Measurements from ENCODE around the gene PNPLA7.
"Not testable (repeated sequence)": the region's sequence is repeated elsewhere in the genome, so short reads cannot be mapped to it uniquely, and the experiment has no call there.

PNPLA7 gene

DNA sequence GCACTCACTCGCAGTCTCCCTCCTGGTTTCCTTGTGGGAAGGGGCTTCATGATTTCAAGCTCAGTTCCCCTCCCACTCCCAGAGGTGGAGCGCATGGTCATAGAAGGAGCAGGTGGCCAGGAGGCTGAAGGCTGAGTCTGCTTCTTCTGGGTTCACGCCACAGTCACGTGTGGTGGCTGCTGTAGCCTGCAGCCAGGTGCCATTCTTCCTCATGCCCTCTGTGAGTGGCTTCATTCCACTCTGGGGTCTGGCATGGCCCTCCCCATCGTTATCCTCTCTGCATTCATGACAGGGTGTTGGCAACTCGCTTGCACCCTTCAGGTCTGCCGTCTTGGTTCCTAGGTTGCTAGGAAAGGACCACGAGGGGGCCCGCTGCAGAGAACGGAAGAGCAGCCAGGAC lies 5.0 kb upstream of the PNPLA7 start:
- H3K9me3 ChIP-seq (ENCODE audit: control insufficient read depth, low read length) = no peaks in the 10 kb centered on the region

DNA sequence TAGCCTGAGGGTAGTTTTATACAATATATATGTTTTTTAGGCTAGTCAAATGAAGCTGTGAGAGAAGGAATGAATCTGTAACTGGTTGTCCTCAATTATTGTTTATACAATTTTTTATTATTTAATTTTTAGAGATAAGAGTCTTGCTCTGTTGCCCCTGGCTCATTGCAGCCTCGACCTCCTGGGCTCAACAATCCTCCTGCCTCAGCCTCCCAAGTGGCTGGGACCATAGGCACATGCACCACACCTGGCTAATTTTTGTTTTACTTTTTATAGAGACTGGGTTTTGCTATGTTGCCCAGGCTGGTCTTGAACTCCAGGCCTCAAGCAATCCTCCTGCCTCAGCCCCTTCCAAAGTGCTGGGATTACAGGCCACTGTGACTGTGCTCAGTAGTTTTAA lies 4.1 kb upstream of the PNPLA7 start:
- no peak for DNase-seq
- Histone ChIP-seq H3K27me3 (replicated peaks; ENCODE audit: control insufficient read depth, insufficient read depth, low read length, poor library complexity, severe bottlenecking) (no peaks in the 10 kb centered on the region), H3K4me3 (ENCODE audit: insufficient read depth, low read depth, low read length, poor library complexity, severe bottlenecking) (no peak overlapping the region), H3K9me3 (ENCODE audit: control insufficient read depth, low read length) (no peaks in the 10 kb centered on the region), H3K27ac (ENCODE audit: insufficient read depth, low read length, poor library complexity, severe bottlenecking) (no peak overlapping the region), H3K36me3 (ENCODE audit: control insufficient read depth, insufficient read depth, low read length) (peaks cover 11% of the 10 kb centered on the region), H3K4me1 (ENCODE audit: control insufficient read depth, insufficient read depth, low read length, poor library complexity, severe bottlenecking) (peaks cover 12% of the 10 kb centered on the region)

More for the DNA sequence above, 5.0 kb upstream of the PNPLA7 start:
- DNase-seq = no peak
- H3K4me1 ChIP-seq (ENCODE audit: control insufficient read depth, insufficient read depth, low read length, poor library complexity, severe bottlenecking) = peaks cover 6% of the 10 kb centered on the region
- no peak overlapping the region for H3K27ac ChIP-seq (ENCODE audit: insufficient read depth, low read length, poor library complexity, severe bottlenecking)
- no peaks in the 10 kb centered on the region for H3K27me3 ChIP-seq (replicated peaks; ENCODE audit: control insufficient read depth, insufficient read depth, low read length, poor library complexity, severe bottlenecking)
- H3K36me3 ChIP-seq (ENCODE audit: control insufficient read depth, insufficient read depth, low read length) = peaks cover 16% of the 10 kb centered on the region
- no peak overlapping the region for H3K4me3 ChIP-seq (ENCODE audit: insufficient read depth, low read depth, low read length, poor library complexity, severe bottlenecking)

DNA sequence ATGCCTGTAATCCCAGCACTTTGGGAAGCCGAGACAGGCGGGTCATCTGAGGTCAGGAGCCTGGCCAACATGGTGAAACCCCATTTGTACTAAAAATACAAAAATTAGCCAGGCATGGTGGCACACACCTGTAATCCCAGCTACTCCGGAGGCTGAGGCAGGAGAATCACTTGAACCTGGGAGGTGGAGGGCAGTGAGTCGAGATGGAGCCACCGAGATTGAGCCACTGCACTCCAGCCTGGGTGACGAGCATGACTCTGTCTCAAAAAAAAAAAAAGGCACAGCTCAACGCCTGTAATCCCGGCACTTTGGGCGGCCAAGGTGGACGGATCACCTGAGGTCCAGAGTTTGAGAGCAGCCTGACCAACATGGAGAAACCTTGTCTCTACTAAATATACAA lies 3.5 kb upstream of the PNPLA7 start:
- not testable (repeated sequence) for H3K4me3 ChIP-seq (ENCODE audit: insufficient read depth, low read depth, low read length, poor library complexity, severe bottlenecking); H3K27ac ChIP-seq (ENCODE audit: insufficient read depth, low read length, poor library complexity, severe bottlenecking); DNase-seq; H3K9me3 ChIP-seq (ENCODE audit: control insufficient read depth, low read length); H3K27me3 ChIP-seq (replicated peaks; ENCODE audit: control insufficient read depth, insufficient read depth, low read length, poor library complexity, severe bottlenecking)
- H3K4me1 ChIP-seq (ENCODE audit: control insufficient read depth, insufficient read depth, low read length, poor library complexity, severe bottlenecking) = peaks cover 12% of the 10 kb centered on the region
- H3K36me3 ChIP-seq (ENCODE audit: control insufficient read depth, insufficient read depth, low read length) = peaks cover 11% of the 10 kb centered on the region

DNA sequence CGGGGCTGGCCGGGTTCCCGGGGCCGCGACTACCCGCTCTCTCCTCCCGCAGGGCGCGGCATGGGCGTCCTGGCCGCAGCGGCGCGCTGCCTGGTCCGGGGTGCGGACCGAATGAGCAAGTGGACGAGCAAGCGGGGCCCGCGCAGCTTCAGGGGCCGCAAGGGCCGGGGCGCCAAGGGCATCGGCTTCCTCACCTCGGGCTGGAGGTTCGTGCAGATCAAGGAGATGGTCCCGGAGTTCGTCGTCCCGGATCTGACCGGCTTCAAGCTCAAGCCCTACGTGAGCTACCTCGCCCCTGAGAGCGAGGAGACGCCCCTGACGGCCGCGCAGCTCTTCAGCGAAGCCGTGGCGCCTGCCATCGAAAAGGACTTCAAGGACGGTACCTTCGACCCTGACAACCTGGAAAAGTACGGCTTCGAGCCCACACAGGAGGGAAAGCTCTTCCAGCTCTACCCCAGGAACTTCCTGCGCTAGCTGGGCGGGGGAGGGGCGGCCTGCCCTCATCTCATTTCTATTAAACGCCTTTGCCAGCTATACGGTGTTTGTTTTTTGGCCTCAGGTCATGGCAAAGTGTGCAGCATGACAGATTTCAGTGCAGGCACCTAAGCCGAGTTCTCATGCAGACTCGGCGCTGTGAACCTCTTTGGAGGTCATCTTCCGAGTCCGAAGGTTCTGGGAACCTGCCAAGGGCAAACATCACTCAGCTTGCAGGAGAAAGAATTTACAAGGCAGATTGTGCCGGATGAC lies 2.0 kb upstream of the PNPLA7 start:
- Histone ChIP-seq H3K4me3 (ENCODE audit: insufficient read depth, low read depth, low read length, poor library complexity, severe bottlenecking) (peak overlapping the region; percentile 68), H3K4me1 (ENCODE audit: control insufficient read depth, insufficient read depth, low read length, poor library complexity, severe bottlenecking) (peaks cover 12% of the 10 kb centered on the region), H3K27me3 (replicated peaks; ENCODE audit: control insufficient read depth, insufficient read depth, low read length, poor library complexity, severe bottlenecking) (no peaks in the 10 kb centered on the region), H3K36me3 (ENCODE audit: control insufficient read depth, insufficient read depth, low read length) (peaks cover 4% of the 10 kb centered on the region), H3K27ac (ENCODE audit: insufficient read depth, low read length, poor library complexity, severe bottlenecking) (peak overlapping the region; percentile 70), H3K9me3 (ENCODE audit: control insufficient read depth, low read length) (no peaks in the 10 kb centered on the region)
- peak in 1 of 3 donors; percentile 3 for DNase-seq

DNA sequence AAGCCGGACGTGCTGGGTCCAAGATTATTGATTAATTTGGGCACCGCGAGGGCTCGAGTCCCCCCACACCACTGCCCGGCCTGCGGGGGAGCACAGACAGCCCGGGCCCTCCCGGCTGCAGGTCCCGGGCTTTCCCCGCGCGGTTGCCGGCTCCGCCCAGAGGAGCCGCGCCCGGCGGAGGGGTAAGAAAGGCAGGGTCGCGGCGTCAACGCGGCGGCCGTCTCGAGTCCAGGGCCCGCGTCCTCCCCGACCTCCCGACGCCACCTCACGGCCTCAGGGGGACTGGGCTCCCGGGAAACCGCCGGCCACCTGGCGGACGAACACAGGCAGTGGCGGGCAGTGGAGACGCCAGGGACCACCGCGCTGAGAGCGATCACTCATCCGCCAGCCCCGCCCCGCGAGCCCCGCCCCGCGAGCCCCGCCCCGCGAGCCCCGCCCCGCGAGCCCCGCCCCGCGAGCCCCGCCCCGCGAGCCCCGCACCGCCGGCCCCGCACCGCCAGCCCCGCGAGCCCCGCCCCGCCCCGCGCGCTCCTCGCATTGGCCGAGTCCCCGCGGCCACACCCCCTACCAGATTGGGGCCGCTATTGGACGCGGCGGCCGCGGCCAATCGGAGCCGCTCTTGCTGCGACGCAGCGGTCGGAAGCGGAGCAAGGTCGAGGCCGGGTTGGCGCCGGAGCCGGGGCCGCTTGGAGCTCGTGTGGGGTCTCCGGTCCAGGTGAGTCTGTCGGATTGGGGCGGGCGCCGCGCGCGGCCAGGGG lies 1.2 kb upstream of the PNPLA7 start, which contains the start of gene MRPL41:
Gene MRPL41 (plus strand): TSS at position 616 of the 758 bp plus-strand sequence. CDS start 203 bp downstream, outside the sequence.
- H3K27ac ChIP-seq (ENCODE audit: insufficient read depth, low read length, poor library complexity, severe bottlenecking) = peak within 1 kb of the TSS; percentile 73
- H3K9me3 ChIP-seq (ENCODE audit: control insufficient read depth, low read length) = no peaks in the 10 kb centered on the region
- no peaks in the 10 kb centered on the region for H3K27me3 ChIP-seq (replicated peaks; ENCODE audit: control insufficient read depth, insufficient read depth, low read length, poor library complexity, severe bottlenecking)
- H3K4me3 ChIP-seq (ENCODE audit: insufficient read depth, low read depth, low read length, poor library complexity, severe bottlenecking) = peak within 1 kb of the TSS; percentile 68
- H3K36me3 ChIP-seq (ENCODE audit: control insufficient read depth, insufficient read depth, low read length) = peaks cover 4% of the 10 kb centered on the region
- peaks cover 12% of the 10 kb centered on the region for H3K4me1 ChIP-seq (ENCODE audit: control insufficient read depth, insufficient read depth, low read length, poor library complexity, severe bottlenecking)
- peak; percentile 71 to 91 (median 85) for DNase-seq

DNA sequence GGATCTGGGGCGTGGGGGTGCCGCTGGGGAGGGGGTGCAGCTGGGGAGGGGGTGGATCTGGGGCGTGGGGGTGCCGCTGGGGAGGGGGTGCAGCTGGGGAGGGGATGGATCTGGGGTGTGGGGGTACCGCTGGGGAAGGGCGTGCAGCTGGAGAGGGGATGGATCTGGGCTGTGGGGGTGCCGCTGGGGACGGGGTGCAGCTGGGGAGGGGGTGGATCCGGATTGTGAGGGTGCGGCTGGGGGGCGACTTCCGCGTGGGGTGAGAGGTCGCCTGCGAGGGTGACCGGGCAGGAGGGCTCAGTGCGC lies 709 bp upstream of the PNPLA7 start:
- not testable (repeated sequence) for H3K36me3 ChIP-seq (ENCODE audit: control insufficient read depth, insufficient read depth, low read length); H3K27me3 ChIP-seq (replicated peaks; ENCODE audit: control insufficient read depth, insufficient read depth, low read length, poor library complexity, severe bottlenecking); H3K9me3 ChIP-seq (ENCODE audit: control insufficient read depth, low read length); DNase-seq
- Histone ChIP-seq H3K4me3 (ENCODE audit: insufficient read depth, low read depth, low read length, poor library complexity, severe bottlenecking) (peak overlapping the region; percentile 68), H3K27ac (ENCODE audit: insufficient read depth, low read length, poor library complexity, severe bottlenecking) (peak overlapping the region; percentile 73), H3K4me1 (ENCODE audit: control insufficient read depth, insufficient read depth, low read length, poor library complexity, severe bottlenecking) (peaks cover 12% of the 10 kb centered on the region)

DNA sequence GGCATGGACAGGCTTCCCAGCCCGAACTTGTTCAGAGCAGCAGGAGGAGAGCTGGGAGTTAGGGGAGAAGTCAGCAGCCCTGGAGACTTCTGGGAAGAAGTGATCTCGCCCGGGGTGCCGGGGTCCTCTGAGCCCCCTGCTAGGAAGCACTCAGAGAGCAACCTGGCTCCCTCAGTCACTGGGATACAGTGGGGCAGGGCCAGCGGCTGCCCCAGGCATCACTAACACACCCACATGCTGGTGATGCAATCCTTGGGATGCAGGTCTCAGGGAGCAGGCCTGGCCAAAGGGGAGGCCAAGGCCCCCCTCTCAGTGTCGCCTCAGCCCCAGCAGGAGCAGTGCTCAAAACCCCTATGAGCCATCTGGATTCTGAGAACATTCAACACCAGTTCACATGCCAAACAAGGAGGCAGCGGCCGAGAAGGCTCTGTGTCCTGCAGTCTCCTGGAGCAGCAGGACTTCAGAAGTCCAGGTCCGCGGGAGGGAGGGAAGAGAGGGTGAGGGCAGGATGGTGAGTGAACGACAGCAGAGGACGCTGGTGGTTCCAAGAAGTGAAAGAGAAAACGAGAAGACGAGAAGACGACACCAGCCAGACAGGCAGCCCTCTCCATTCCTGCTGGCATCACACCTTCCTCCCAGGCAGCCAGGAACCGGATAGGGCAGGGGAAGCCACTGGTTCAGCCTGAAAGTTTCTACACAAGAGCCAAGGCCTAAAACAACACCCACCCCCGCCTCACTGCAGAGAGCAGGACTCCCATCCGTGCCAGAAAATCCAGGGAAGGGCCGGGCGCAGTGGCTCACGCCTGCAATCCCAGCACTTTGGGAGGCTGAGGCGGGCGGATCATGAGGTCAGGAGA lies 2.3 kb downstream of the PNPLA7 start:
- H3K36me3 ChIP-seq (ENCODE audit: control insufficient read depth, insufficient read depth, low read length) = no peaks in the 10 kb centered on the region
- no peak for DNase-seq
- H3K4me1 ChIP-seq (ENCODE audit: control insufficient read depth, insufficient read depth, low read length, poor library complexity, severe bottlenecking) = peaks cover 12% of the 10 kb centered on the region
- no peak overlapping the region for H3K27ac ChIP-seq (ENCODE audit: insufficient read depth, low read length, poor library complexity, severe bottlenecking)
- no peaks in the 10 kb centered on the region for H3K9me3 ChIP-seq (ENCODE audit: control insufficient read depth, low read length)
- H3K4me3 ChIP-seq (ENCODE audit: insufficient read depth, low read depth, low read length, poor library complexity, severe bottlenecking) = no peak overlapping the region
- H3K27me3 ChIP-seq (replicated peaks; ENCODE audit: control insufficient read depth, insufficient read depth, low read length, poor library complexity, severe bottlenecking) = no peaks in the 10 kb centered on the region

DNA sequence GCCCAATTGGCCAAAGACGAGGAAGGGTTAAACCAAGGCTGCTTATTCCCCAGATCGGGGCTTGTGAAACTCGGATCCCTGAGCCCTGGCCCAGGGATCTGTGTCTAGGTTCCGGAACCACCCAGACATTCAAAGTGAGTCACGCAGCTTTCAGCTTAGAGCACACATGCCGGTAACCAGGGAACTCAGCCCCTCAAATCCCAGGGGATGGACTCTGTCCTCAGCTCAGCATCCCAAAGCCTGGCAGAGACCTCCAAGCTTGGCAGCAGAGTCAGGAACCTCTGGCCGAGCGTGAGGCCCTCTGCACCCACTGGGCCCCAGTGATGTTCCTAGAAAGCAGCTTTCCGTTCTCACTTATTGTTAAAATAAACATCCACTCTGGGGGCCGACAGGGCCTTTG lies 5.1 kb downstream of the PNPLA7 start:
- Histone ChIP-seq H3K4me1 (ENCODE audit: control insufficient read depth, insufficient read depth, low read length, poor library complexity, severe bottlenecking) (peaks cover 6% of the 10 kb centered on the region), H3K9me3 (ENCODE audit: control insufficient read depth, low read length) (no peaks in the 10 kb centered on the region), H3K27ac (ENCODE audit: insufficient read depth, low read length, poor library complexity, severe bottlenecking) (no peak overlapping the region), H3K4me3 (ENCODE audit: insufficient read depth, low read depth, low read length, poor library complexity, severe bottlenecking) (no peak overlapping the region), H3K27me3 (replicated peaks; ENCODE audit: control insufficient read depth, insufficient read depth, low read length, poor library complexity, severe bottlenecking) (no peaks in the 10 kb centered on the region), H3K36me3 (ENCODE audit: control insufficient read depth, insufficient read depth, low read length) (no peaks in the 10 kb centered on the region)
- DNase-seq = no peak

DNA sequence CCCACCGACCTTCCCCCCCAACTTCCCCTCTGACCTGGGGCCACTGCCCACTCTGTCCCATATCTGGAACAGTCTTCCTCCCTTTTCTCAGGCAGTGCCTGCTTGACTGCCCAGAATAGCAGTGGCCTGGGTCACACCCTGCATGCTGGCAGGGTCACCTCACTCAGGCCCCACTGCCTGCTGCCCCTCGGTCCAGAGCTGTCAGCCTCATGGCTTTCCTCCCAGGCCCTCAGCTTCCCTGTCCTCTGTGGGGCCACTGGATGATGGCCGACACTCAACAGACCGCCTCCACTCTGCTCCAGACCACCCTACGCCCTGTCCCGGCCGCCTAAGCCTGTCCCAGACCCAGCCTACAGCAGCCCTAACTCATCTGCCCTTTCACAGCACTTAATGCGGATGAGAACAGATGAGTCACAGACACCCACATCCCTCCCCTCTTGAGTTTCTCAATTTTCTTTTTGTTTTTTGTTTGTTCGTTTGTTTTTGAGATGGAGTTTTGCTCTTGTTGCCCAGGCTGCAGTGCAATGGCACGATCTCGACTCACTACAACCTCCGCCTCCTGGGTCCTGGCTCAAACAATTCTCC lies 5.9 kb downstream of the PNPLA7 start:
- H3K4me1 ChIP-seq (ENCODE audit: control insufficient read depth, insufficient read depth, low read length, poor library complexity, severe bottlenecking) = no peaks in the 10 kb centered on the region
- H3K36me3 ChIP-seq (ENCODE audit: control insufficient read depth, insufficient read depth, low read length) = no peaks in the 10 kb centered on the region
- H3K4me3 ChIP-seq (ENCODE audit: insufficient read depth, low read depth, low read length, poor library complexity, severe bottlenecking) = no peak overlapping the region
- H3K9me3 ChIP-seq (ENCODE audit: control insufficient read depth, low read length) = no peaks in the 10 kb centered on the region
- no peak for DNase-seq
- H3K27ac ChIP-seq (ENCODE audit: insufficient read depth, low read length, poor library complexity, severe bottlenecking) = no peak overlapping the region
- no peaks in the 10 kb centered on the region for H3K27me3 ChIP-seq (replicated peaks; ENCODE audit: control insufficient read depth, insufficient read depth, low read length, poor library complexity, severe bottlenecking)
